Fibroblast of mammary gland (primary cell): ENCODE results near the gene ANKRD55.
"Not testable (repeated sequence)": the region's sequence is repeated elsewhere in the genome, so short reads cannot be mapped to it uniquely, and the experiment has no call there.

Experiments
- DNase-seq: peaks from one replicate; pipeline ENCODE4 v3.0.0-alpha.2; 2010; ENCODE audit warnings: low read depth
- H3K4me3 ChIP-seq: 2 replicates; pipeline ENCODE4 v1.5.1; 2011; ENCODE audit warnings: low read depth, mild to moderate bottlenecking, low read length, moderate library complexity; ENCODE audit not compliant: control insufficient read depth
- CTCF ChIP-seq: conservative IDR thresholded peaks from 2 replicates; pipeline ENCODE4 v1.5.1; 2011; ENCODE audit warnings: low read depth, low read length, inconsistent platforms; ENCODE audit not compliant: control insufficient read depth, insufficient read depth

Gene ANKRD55

GRCh38 chr5:56155992-56156584 is 77.0 kb downstream of the ANKRD55 start:
- no peak for DNase-seq
- TF ChIP-seq CTCF: no peak

DNA sequence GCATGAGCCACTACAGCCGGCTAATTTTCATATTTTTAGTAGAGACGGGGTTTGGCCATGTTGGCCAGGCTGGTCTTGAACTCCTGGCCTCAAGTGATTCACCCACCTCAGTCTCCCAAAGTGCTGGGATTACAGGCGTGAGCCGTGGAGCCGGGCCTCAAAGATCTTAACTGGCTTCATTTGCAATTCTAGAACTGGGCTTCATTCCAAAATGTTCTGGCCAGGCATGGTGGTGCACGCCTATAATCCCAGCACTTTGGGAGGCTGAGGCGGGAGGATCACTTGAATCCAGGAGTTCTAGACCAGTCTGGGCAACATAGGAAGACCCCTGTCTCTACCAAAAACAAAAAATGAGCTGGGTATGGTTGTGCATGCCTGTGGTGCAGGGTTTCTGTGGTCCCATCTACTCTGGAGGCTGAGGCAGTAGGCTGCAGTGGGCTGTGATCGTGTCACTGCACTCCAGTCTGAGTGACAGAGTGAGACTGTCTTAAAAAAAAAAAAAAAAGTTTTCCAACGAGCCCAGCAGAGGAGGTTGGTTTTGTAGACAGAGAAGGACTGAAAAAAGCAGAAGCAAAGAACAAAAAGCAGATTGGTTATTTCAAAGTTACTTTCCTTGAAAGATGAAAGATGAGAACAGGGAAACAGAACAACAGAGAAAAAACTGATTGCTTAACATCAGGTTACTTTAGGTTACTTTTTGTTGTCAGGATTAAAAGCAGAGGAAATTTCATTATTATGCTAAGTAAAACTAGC is 78.2 kb downstream of the ANKRD55 start:
- H3K4me3 ChIP-seq: no peak overlapping the region
- TF ChIP-seq CTCF: no peak
- DNase-seq: no peak

More at GRCh38 chr5:56155992-56156584, 77.0 kb downstream of the ANKRD55 start:
- H3K4me3 ChIP-seq: no peak overlapping the region

DNA sequence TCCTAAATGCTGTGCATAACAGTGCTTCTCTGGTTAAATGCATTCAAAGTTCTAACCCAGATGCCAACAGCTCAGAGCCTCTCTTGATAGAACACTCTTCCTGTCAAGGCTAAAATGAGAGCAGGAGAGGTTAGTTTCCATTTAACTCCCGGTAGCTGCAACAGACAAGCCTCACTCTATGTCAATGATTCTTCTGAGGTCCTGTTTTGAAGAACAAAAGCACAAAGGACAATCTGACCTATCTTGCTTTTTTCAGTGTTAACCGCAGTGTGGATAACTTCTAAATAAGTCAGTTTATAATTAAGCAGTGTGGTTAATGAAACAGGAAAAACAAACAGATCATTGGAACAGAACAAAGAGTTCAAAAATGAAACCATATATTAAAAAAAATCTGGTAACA is 80.7 kb downstream of the ANKRD55 start:
- TF ChIP-seq CTCF: no peak
- H3K4me3 ChIP-seq: no peak overlapping the region

DNA sequence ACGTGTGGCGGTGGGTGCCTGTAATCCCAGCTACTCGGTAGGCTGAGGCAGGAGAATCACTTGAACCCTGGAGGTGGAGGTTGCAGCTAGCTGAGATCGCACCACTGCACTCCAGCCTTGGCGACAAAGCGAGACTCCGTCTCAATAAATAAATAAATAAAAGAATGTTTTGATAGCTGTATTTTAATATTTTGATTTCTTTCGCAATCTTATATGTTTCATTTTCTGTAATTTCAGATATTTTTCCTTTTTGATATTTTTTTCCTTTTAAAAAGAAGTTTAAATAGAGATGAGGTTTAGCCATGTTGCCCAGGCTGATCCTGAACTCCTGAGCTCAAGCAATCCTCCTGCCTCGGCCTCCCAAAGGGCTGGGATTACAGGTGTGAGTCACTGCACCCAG is 82.4 kb downstream of the ANKRD55 start:
- DNase-seq, H3K4me3 ChIP-seq: not testable (repeated sequence)

More for the DNA sequence above, 80.7 kb downstream of the ANKRD55 start:
- no peak for DNase-seq

- TF ChIP-seq CTCF: no peak
- DNase-seq: no peak
- no peak overlapping the region for H3K4me3 ChIP-seq
These were observed 84.6 kb downstream of the ANKRD55 start for GRCh38 chr5:56148453-56148971.

DNA sequence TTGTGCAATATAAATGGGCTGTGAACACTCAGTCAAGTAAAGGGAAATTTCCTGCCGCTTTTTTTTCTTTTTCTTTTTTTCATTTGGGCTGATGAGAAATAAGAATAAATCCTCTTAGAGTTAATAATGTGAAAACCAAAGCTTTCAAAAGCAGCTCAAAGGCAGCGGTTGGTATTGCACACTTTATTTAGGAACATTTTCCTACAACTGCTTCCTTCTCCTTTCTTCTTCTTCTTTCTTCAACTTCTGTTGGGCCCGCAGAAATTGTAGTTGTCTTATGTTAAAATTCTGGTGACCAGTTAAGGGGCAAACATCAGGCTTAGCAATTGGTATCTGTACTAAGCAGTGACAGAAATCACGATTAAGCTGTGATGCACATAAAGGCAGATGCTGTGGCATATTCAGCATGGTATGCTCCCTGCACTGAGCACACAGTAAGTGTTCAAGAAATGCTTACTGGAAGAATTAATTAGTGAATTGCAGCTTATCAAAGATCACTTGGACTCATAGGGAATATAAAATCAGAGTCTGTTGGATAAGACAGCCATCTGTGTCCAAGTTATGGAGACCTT is 85.4 kb downstream of the ANKRD55 start:
- no peak for DNase-seq
- no peak overlapping the region for H3K4me3 ChIP-seq
- no peak for TF ChIP-seq CTCF

DNA sequence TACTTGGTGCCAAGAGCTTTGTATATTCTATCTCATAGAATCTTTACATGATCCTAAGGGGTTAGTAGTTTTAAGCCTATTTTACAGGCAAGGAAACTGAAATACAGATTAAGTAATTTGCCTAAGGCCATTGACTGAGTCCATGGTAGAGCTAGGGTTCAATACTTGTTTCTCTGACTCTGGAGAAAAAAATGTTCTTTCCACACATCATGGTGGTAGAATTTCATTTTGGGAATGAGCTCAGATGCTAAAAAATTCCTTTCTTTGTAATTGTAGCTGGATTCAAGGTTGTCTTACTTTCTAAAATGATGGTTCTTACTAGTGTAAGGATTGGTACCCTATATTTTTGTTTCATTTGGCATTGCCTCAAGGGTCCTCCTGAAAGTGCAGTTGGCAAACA is 86.0 kb downstream of the ANKRD55 start:
- DNase-seq: no peak
- H3K4me3 ChIP-seq: no peak overlapping the region
- no peak for TF ChIP-seq CTCF
